Liver (tissue), 9 donors: ENCODE measurements around the gene KDM4C. TPM values are rescaled to one million over a fixed set of nuclear protein-coding genes. Genes with fewer than 3 reads are reported as not detected.

ENCODE experiments used
- DNase-seq: peaks from one replicate; pipeline ENCODE4 v3.0.0-alpha.2; 2017; ENCODE audit warnings: low spot score
- H3K27ac ChIP-seq, 2 donors: one replicate each; pipeline ENCODE4 v1.7.0; 2013; ENCODE audit warnings: inconsistent platforms in 2 of 2, low read length in 2 of 2, control low read depth in 1 of 2, low read depth in 1 of 2, mild to moderate bottlenecking in 1 of 2
- H3K27me3 ChIP-seq, 4 donors: one replicate each; pipeline versions ENCODE4 v1.6.1 to v1.7.0; 2013; ENCODE audit warnings: low read length in 3 of 4, inconsistent platforms in 1 of 4, mild to moderate bottlenecking in 1 of 4, moderate library complexity in 1 of 4; ENCODE audit not compliant: control insufficient read depth in 4 of 4, insufficient read depth in 4 of 4
- H3K36me3 ChIP-seq, 4 donors: one replicate each; pipeline versions ENCODE4 v1.6.1 to v1.7.0; 2013; ENCODE audit warnings: low read length in 3 of 4, mild to moderate bottlenecking in 3 of 4, low read depth in 1 of 4, moderate library complexity in 1 of 4; ENCODE audit not compliant: control insufficient read depth in 4 of 4, insufficient read depth in 3 of 4
- H3K4me1 ChIP-seq, 4 donors: one replicate each; pipeline versions ENCODE4 v1.6.1 to v1.7.0; 2013; ENCODE audit warnings: low read length in 3 of 4, mild to moderate bottlenecking in 3 of 4, moderate library complexity in 1 of 4; ENCODE audit not compliant: control insufficient read depth in 4 of 4, insufficient read depth in 4 of 4
- H3K4me3 ChIP-seq, 3 donors: one replicate each; pipeline versions ENCODE4 v1.6.1 to v1.7.0; 2013; ENCODE audit warnings: low read length in 3 of 3, control low read depth in 1 of 3, low read depth in 1 of 3, mild to moderate bottlenecking in 1 of 3
- H3K9ac ChIP-seq, 2 donors: one replicate each; pipeline ENCODE4 v1.7.0; 2013; ENCODE audit warnings: low read length in 2 of 2, mild to moderate bottlenecking in 2 of 2, moderate library complexity in 2 of 2, control low read depth in 1 of 2, low read depth in 1 of 2
- H3K9me3 ChIP-seq, 4 donors: one replicate each; pipeline versions ENCODE4 v1.6.1 to v1.7.0; 2013; ENCODE audit warnings: low read length in 3 of 4; ENCODE audit not compliant: control insufficient read depth in 4 of 4
- EGR1 ChIP-seq, 2 donors: IDR thresholded peaks; 2 replicates each; pipeline ENCODE4 v1.6.1; 2016 to 2018; ENCODE audit warnings: antibody characterized with exemption in 2 of 2, low read depth in 2 of 2
- FOXA1 ChIP-seq: IDR thresholded peaks from 2 replicates; pipeline ENCODE4 v1.6.1; 2016; ENCODE audit warnings: antibody characterized with exemption
- FOXA2 ChIP-seq: IDR thresholded peaks from 2 replicates; pipeline ENCODE4 v1.6.1; 2016; ENCODE audit warnings: antibody characterized with exemption
- GABPA ChIP-seq, 2 donors: IDR thresholded peaks in 1 of 2; conservative IDR thresholded peaks in 1 of 2; 2 replicates each; pipeline ENCODE4 v1.6.1; 2016; ENCODE audit warnings: antibody characterized with exemption in 2 of 2, mild to moderate bottlenecking in 1 of 2, moderate library complexity in 1 of 2
- HNF4A ChIP-seq, 2 donors: conservative IDR thresholded peaks; 2 replicates each; pipeline ENCODE4 v1.6.1; 2016; ENCODE audit warnings: antibody characterized with exemption in 2 of 2, mild to moderate bottlenecking in 2 of 2
- HNF4G ChIP-seq: IDR thresholded peaks from 2 replicates; pipeline ENCODE4 v1.6.1; 2016; ENCODE audit warnings: antibody characterized with exemption
- JUND ChIP-seq, 2 donors: IDR thresholded peaks; 2 replicates each; pipeline ENCODE4 v1.6.1; 2016; ENCODE audit warnings: antibody characterized with exemption in 2 of 2
- NR2F2 ChIP-seq: IDR thresholded peaks from 2 replicates; pipeline ENCODE4 v1.6.1; 2016; ENCODE audit warnings: antibody characterized with exemption
- RAD21 ChIP-seq, 2 donors: IDR thresholded peaks; 2 replicates each; pipeline ENCODE4 v1.6.1; 2016; ENCODE audit warnings: antibody characterized with exemption in 2 of 2, mild to moderate bottlenecking in 2 of 2
- RXRA ChIP-seq, 2 donors: IDR thresholded peaks; 2 replicates each; pipeline ENCODE4 v1.6.1; 2017 to 2018; ENCODE audit warnings: antibody characterized with exemption in 2 of 2, mild to moderate bottlenecking in 1 of 2
- SP1 ChIP-seq: IDR thresholded peaks from 2 replicates; pipeline ENCODE4 v1.6.1; 2018; ENCODE audit warnings: antibody characterized with exemption, mild to moderate bottlenecking
- TAF1 ChIP-seq: conservative IDR thresholded peaks from 2 replicates; pipeline ENCODE4 v1.6.1; 2016; ENCODE audit warnings: antibody characterized with exemption, mild to moderate bottlenecking
- YY1 ChIP-seq: IDR thresholded peaks from 2 replicates; pipeline ENCODE4 v1.6.1; 2016; ENCODE audit warnings: antibody characterized with exemption, mild to moderate bottlenecking
- WGBS: extraction: QIAGEN DNeasy Blood & Tissue Kit; methylation state at CpG from one replicate; pipeline ENCODE4 v1.1.7; 2013; 5-methylcytosine and 5-hydroxymethylcytosine counted together
- polyA plus RNA-seq, 2 donors: library from polyadenylated mRNA; stranded (reverse) in 1 of 2; unstranded in 1 of 2; fragments of 200-250 nt in 1 of 2; fragments of >200 nt in 1 of 2; fragmentation: Nextera tagmentation in 1 of 2; extraction: Ambion mirVana in 1 of 2; gene quantifications; one replicate each; pipeline versions ENCODE4 v1.2.1 to v1.2.3, GENCODE V29; 2013 to 2015
- total RNA-seq, 2 donors: library from RNA; depleted of rRNA; stranded (reverse); fragments of >200 nt; gene quantifications; one replicate each; pipeline ENCODE4 v1.2.3, GENCODE V29; 2014
- TF ChIP-seq, protein P1 (sequence below): fragments of 150-350 bp; IDR thresholded peaks from 2 replicates; pipeline ENCODE4 v1.5.1; 2017; ENCODE audit warnings: improper control_type of control experiment, low read depth, low read length; ENCODE audit not compliant: missing input control
- TF ChIP-seq, protein P2 (sequence below): IDR thresholded peaks from 2 replicates; pipeline ENCODE4 v1.6.1; 2016; ENCODE audit warnings: antibody characterized with exemption
- TF ChIP-seq, protein P3 (sequence below): IDR thresholded peaks from 2 replicates; pipeline ENCODE4 v1.6.1; 2016; ENCODE audit warnings: antibody characterized with exemption, mild to moderate bottlenecking
- TF ChIP-seq, protein P4 (sequence below): IDR thresholded peaks from 2 replicates; pipeline ENCODE4 v1.6.1; 2016; ENCODE audit warnings: antibody characterized with exemption
- donor health status: healthy.
- donor health status: healthy.
- donor health status: healthy.
- donor health status: healthy.
- donor health status: healthy.

KDM4C gene
- total and polyA plus RNA-seq, 4 donors, result 4.3 to 40.2 (median 24.0) TPM

DNA sequence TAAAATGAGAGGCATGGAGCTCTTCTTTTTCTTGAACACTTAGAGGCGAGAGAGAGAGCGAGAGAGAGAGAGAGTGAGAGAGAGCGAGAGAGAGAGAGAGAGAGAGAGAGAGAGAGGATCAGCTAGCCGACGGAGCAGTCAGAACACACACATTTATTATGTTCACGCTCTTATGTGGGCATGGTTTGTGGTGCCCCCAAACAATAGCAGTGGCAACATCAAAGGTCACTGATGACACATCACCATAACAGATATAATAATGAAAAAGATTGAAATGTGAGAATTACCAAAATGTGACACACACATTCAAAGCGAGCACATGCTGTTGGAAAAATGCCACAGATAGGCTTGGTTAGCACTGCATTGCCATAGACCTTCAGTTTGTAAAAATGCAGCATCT is 116.1 kb downstream of the KDM4C start:
- no peaks in the 10 kb centered on the region for H3K27me3 ChIP-seq

DNA sequence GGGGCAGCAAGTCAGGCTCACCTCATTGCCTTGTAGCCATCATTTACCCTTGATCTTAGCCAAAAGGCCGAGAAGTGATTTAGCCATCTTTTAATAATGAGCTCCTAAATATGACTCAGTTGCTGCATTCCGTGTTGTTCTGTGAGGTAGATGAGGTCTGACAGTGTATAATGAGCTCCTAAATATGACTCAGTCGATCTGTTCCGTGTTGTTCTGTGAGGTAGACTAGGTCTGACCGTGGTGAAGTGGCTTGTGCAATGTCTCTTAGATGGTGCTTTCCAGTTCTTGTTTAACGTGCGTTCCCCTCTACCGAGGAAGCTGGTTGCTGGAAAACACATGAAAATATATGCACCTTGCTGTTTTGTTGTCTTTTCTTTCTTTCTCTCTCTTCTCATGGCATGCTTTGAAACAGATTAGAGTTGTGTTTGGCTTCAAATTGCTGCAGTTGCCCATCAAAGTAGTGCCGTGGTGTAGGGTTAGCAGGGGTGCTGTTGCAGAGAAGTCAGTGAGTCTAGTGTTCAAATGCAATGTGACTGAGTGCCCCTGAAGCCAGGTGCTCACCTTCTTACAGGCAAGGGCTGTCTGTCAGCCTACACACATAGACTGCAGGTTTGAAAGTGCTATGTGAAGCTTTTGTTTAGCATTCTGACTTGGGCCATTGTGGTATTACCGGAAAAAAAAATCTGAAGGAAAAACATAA is 118.6 kb downstream of the KDM4C start:
- H3K36me3 ChIP-seq, result no peaks in the 10 kb centered on the region
- DNase-seq, result no peak
- no peak overlapping the region for H3K27ac ChIP-seq
- TF ChIP-seq FOXA1, result no peak
- TF ChIP-seq YY1, result no peak
- no peak for TF ChIP-seq JUND (IDR thresholded peaks at IDR 0.05)
- no peak for TF ChIP-seq NR2F2
- no peak for TF ChIP-seq SP1
- TF ChIP-seq HNF4G, result no peak
- TF ChIP-seq HNF4A (conservative IDR thresholded peaks at IDR 0.05), result no peak
- H3K9ac ChIP-seq, result no peak overlapping the region
- H3K4me3 ChIP-seq, result no peak overlapping the region
- peaks cover 0 to 1% (median 0%) of the 10 kb centered on the region in 4 donors for H3K4me1 ChIP-seq
- H3K27me3 ChIP-seq, result no peaks in the 10 kb centered on the region
- WGBS, result 96% methylated on average over 10 of the region's 10 CpGs
- H3K9me3 ChIP-seq, result no peaks in the 10 kb centered on the region

More for the DNA sequence above, 116.1 kb downstream of the KDM4C start:
- Histone ChIP-seq H3K4me1 (peaks cover 0 to 9% (median 7%) of the 10 kb centered on the region in 4 donors), H3K4me3 (no peak overlapping the region), H3K36me3 (no peaks in the 10 kb centered on the region), H3K27ac (no peak overlapping the region), H3K9ac (no peak overlapping the region), H3K9me3 (no peaks in the 10 kb centered on the region)
- TF ChIP-seq FOXA2, result no peak
- no peak for TF ChIP-seq HNF4G
- no peak for TF ChIP-seq GABPA (IDR thresholded peaks at IDR 0.05 in 1 of 2, conservative IDR thresholded peaks at IDR 0.05 in 1 of 2)
- TF ChIP-seq EGR1 (IDR thresholded peaks at IDR 0.05; ENCODE audit: low read depth in 2 of 2), result no peak
- TF ChIP-seq, protein P1, sequence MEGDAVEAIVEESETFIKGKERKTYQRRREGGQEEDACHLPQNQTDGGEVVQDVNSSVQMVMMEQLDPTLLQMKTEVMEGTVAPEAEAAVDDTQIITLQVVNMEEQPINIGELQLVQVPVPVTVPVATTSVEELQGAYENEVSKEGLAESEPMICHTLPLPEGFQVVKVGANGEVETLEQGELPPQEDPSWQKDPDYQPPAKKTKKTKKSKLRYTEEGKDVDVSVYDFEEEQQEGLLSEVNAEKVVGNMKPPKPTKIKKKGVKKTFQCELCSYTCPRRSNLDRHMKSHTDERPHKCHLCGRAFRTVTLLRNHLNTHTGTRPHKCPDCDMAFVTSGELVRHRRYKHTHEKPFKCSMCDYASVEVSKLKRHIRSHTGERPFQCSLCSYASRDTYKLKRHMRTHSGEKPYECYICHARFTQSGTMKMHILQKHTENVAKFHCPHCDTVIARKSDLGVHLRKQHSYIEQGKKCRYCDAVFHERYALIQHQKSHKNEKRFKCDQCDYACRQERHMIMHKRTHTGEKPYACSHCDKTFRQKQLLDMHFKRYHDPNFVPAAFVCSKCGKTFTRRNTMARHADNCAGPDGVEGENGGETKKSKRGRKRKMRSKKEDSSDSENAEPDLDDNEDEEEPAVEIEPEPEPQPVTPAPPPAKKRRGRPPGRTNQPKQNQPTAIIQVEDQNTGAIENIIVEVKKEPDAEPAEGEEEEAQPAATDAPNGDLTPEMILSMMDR, result no peak
- no peak for TF ChIP-seq TAF1
- no peak for TF ChIP-seq SP1
- no peak for DNase-seq
- 85% methylated on average over 7 of the region's 7 CpGs for whole genome bisulfite sequencing

DNA sequence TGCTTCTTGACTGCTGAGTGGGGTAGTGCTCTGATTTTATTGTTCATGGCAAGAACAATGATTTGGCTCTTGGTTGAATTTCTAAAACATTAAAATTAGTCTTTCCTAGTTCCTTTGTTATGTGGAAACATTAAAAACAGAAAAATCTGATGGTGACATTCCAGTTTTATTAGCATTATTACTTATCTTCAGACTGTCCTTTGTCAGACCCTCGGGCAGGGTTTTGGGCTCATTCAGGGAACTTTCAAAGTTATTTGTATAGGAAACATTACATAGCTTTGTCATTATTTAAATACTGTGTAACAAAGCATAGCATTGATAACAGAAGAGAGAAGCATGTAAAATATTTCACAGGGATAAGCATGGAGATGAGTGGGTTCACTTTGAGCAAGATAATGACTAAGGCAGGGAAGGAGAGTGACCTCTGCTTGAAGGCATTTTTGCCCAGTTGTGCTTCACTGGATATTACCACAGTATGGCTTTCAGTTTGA is 119.9 kb downstream of the KDM4C start:
- H3K4me1 ChIP-seq, result peaks cover 0 to 1% (median 0%) of the 10 kb centered on the region in 4 donors
- no peaks in the 10 kb centered on the region for H3K27me3 ChIP-seq
- no peak overlapping the region for H3K9ac ChIP-seq
- H3K27ac ChIP-seq, result no peak overlapping the region
- H3K36me3 ChIP-seq, result no peaks in the 10 kb centered on the region
- TF ChIP-seq FOXA2, result no peak
- TF ChIP-seq EGR1 (IDR thresholded peaks at IDR 0.05; ENCODE audit: low read depth in 2 of 2), result no peak
- no peak for TF ChIP-seq RAD21 (IDR thresholded peaks at IDR 0.05)
- TF ChIP-seq YY1, result no peak
- TF ChIP-seq JUND (IDR thresholded peaks at IDR 0.05), result no peak
- TF ChIP-seq, protein P2, sequence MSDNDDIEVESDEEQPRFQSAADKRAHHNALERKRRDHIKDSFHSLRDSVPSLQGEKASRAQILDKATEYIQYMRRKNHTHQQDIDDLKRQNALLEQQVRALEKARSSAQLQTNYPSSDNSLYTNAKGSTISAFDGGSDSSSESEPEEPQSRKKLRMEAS, result no peak
- no peak for TF ChIP-seq RXRA (IDR thresholded peaks at IDR 0.05)
- no peak for TF ChIP-seq HNF4G
- no peak for TF ChIP-seq NR2F2
- no peak for TF ChIP-seq SP1
- TF ChIP-seq, protein P3, sequence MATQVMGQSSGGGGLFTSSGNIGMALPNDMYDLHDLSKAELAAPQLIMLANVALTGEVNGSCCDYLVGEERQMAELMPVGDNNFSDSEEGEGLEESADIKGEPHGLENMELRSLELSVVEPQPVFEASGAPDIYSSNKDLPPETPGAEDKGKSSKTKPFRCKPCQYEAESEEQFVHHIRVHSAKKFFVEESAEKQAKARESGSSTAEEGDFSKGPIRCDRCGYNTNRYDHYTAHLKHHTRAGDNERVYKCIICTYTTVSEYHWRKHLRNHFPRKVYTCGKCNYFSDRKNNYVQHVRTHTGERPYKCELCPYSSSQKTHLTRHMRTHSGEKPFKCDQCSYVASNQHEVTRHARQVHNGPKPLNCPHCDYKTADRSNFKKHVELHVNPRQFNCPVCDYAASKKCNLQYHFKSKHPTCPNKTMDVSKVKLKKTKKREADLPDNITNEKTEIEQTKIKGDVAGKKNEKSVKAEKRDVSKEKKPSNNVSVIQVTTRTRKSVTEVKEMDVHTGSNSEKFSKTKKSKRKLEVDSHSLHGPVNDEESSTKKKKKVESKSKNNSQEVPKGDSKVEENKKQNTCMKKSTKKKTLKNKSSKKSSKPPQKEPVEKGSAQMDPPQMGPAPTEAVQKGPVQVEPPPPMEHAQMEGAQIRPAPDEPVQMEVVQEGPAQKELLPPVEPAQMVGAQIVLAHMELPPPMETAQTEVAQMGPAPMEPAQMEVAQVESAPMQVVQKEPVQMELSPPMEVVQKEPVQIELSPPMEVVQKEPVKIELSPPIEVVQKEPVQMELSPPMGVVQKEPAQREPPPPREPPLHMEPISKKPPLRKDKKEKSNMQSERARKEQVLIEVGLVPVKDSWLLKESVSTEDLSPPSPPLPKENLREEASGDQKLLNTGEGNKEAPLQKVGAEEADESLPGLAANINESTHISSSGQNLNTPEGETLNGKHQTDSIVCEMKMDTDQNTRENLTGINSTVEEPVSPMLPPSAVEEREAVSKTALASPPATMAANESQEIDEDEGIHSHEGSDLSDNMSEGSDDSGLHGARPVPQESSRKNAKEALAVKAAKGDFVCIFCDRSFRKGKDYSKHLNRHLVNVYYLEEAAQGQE, result no peak
- TF ChIP-seq, protein P4, sequence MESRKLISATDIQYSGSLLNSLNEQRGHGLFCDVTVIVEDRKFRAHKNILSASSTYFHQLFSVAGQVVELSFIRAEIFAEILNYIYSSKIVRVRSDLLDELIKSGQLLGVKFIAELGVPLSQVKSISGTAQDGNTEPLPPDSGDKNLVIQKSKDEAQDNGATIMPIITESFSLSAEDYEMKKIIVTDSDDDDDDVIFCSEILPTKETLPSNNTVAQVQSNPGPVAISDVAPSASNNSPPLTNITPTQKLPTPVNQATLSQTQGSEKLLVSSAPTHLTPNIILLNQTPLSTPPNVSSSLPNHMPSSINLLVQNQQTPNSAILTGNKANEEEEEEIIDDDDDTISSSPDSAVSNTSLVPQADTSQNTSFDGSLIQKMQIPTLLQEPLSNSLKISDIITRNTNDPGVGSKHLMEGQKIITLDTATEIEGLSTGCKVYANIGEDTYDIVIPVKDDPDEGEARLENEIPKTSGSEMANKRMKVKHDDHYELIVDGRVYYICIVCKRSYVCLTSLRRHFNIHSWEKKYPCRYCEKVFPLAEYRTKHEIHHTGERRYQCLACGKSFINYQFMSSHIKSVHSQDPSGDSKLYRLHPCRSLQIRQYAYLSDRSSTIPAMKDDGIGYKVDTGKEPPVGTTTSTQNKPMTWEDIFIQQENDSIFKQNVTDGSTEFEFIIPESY, result no peak
- no peak for TF ChIP-seq FOXA1
- no peak for TF ChIP-seq TAF1
- TF ChIP-seq, protein P1, result no peak
- H3K4me3 ChIP-seq, result no peak overlapping the region
- H3K9me3 ChIP-seq, result no peaks in the 10 kb centered on the region
- no peak for DNase-seq
- WGBS, result 90% methylated on average over 1 of the region's 1 CpG
